ENCODE data around the gene SPAG16. TPM values are rescaled to one million over a fixed set of nuclear protein-coding genes. Genes with fewer than 3 reads are reported as not detected.
A peak's percentile ranks its signal among the peaks of the same experiment; 100 is the strongest.

Gene SPAG16
- total and polyA plus RNA-seq, 2 donors from 2014 or later = 35.9 to 38.5 TPM

DNA sequence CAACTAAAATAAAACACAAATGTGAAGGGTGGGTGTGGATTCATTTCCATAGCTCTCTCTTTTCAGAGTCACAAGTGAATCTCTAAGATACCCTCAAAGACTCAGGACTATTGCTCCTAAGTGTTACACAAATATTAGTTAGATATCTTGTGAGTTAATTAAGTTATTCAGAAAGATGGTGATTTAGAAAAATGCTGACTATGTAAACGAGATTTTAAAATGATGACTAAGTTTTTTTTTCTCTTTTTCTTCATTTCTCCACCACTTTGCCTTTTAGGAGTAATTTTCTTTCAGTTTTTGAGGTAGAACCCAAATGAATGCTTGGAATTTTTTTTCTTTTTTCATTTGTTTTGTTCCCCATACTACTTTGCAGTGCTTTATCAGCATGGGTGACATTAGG, 479.7 kb downstream of the SPAG16 start:
- no peaks in the 10 kb centered on the region for H3K27me3 ChIP-seq (ENCODE audit: control insufficient read depth, insufficient read depth, low read length)
- TF ChIP-seq, protein P1, sequence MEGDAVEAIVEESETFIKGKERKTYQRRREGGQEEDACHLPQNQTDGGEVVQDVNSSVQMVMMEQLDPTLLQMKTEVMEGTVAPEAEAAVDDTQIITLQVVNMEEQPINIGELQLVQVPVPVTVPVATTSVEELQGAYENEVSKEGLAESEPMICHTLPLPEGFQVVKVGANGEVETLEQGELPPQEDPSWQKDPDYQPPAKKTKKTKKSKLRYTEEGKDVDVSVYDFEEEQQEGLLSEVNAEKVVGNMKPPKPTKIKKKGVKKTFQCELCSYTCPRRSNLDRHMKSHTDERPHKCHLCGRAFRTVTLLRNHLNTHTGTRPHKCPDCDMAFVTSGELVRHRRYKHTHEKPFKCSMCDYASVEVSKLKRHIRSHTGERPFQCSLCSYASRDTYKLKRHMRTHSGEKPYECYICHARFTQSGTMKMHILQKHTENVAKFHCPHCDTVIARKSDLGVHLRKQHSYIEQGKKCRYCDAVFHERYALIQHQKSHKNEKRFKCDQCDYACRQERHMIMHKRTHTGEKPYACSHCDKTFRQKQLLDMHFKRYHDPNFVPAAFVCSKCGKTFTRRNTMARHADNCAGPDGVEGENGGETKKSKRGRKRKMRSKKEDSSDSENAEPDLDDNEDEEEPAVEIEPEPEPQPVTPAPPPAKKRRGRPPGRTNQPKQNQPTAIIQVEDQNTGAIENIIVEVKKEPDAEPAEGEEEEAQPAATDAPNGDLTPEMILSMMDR (IDR thresholded peaks at IDR 0.05; ENCODE audit: borderline replicate concordance, extremely low read depth, insufficient read depth) = no peak
- no peak overlapping the region for H3K9ac ChIP-seq (ENCODE audit: low read length in 3 of 3)
- no peaks in the 10 kb centered on the region for H3K9me3 ChIP-seq (ENCODE audit: control insufficient read depth in 2 of 3, insufficient read depth in 1 of 3, low read length in 3 of 3)
- no peak for FAIRE-seq
- no peaks in the 10 kb centered on the region for H3K36me3 ChIP-seq (ENCODE audit: control insufficient read depth in 2 of 3, insufficient read depth in 3 of 3, low read length in 3 of 3)
- intact Hi-C loops (cut with DNase I) = no loop called here
- H3K4me3 ChIP-seq (ENCODE audit: low read length in 3 of 3) = no peak overlapping the region
- DNase-seq = no peak
- H3K27ac ChIP-seq (ENCODE audit: low read depth in 2 of 2, low read length in 2 of 2) = no peak overlapping the region
- H3K4me1 ChIP-seq (ENCODE audit: control insufficient read depth in 2 of 3, insufficient read depth in 2 of 3, low read depth in 1 of 3, low read length in 3 of 3) = no peaks in the 10 kb centered on the region

DNA sequence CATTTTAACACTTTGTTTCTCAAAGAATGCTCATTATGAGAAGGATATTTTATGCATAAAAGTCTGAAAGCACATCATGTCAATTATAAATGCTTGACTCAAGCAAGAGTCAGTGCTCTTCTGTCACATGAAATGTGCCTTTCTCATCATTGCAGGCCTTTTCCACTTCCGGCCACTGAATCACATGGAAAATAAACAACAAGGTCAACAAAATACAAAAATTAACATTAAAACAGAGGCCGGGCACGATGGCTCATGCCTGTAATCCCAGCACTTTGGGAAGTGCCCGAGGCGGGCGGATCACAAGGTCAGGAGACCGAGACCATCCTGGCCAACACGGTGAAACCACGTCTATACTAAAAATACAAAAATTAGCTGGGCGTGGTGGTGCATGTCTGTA, 480.6 kb downstream of the SPAG16 start:
- Histone ChIP-seq H3K27ac (ENCODE audit: low read depth in 2 of 2, low read length in 2 of 2) (no peak overlapping the region), H3K9me3 (ENCODE audit: control insufficient read depth in 2 of 3, insufficient read depth in 1 of 3, low read length in 3 of 3) (no peaks in the 10 kb centered on the region)
- FAIRE-seq = no peak

DNA sequence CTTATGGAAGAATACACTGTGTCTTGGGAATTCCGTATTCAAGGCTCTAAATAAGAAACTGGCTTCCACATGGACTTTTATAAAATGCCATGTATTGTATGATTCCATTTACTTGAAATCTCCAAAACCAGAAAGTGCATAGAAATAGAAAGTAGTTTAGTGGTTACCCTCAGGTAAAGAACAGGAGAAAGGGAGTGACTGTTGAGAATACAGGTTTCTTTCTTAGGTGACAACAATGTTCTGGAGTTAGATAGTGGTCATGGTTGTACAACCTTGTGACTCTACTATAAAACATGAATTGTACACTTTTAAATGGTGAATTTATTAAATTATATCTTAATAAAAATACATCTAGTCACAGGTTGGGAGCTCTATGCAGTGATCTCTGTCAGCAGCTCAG, 481.8 kb downstream of the SPAG16 start:
- FAIRE-seq (no peak), DNase-seq (no peak)
- Histone ChIP-seq H3K4me1 (ENCODE audit: control insufficient read depth in 2 of 3, insufficient read depth in 2 of 3, low read depth in 1 of 3, low read length in 3 of 3) (no peaks in the 10 kb centered on the region), H3K9me3 (ENCODE audit: control insufficient read depth in 2 of 3, insufficient read depth in 1 of 3, low read length in 3 of 3) (no peaks in the 10 kb centered on the region), H3K9ac (ENCODE audit: low read length in 3 of 3) (no peak overlapping the region), H3K27me3 (ENCODE audit: control insufficient read depth, insufficient read depth, low read length) (no peaks in the 10 kb centered on the region), H3K4me3 (ENCODE audit: low read length in 3 of 3) (no peak overlapping the region), H3K27ac (ENCODE audit: low read depth in 2 of 2, low read length in 2 of 2) (no peak overlapping the region), H3K36me3 (ENCODE audit: control insufficient read depth in 2 of 3, insufficient read depth in 3 of 3, low read length in 3 of 3) (no peaks in the 10 kb centered on the region)
- TF ChIP-seq, protein P1 (IDR thresholded peaks at IDR 0.05; ENCODE audit: borderline replicate concordance, extremely low read depth, insufficient read depth) = no peak
- intact Hi-C loops (cut with DNase I) = no loop called here

More for the DNA sequence above, 480.6 kb downstream of the SPAG16 start:
- no peak overlapping the region for H3K9ac ChIP-seq (ENCODE audit: low read length in 3 of 3)
- no peaks in the 10 kb centered on the region for H3K4me1 ChIP-seq (ENCODE audit: control insufficient read depth in 2 of 3, insufficient read depth in 2 of 3, low read depth in 1 of 3, low read length in 3 of 3)
- intact Hi-C loops (cut with DNase I) = no loop called here
- TF ChIP-seq, protein P1 (IDR thresholded peaks at IDR 0.05; ENCODE audit: borderline replicate concordance, extremely low read depth, insufficient read depth) = no peak
- H3K4me3 ChIP-seq (ENCODE audit: low read length in 3 of 3) = no peak overlapping the region
- H3K27me3 ChIP-seq (ENCODE audit: control insufficient read depth, insufficient read depth, low read length) = no peaks in the 10 kb centered on the region
- no peak for DNase-seq
- no peaks in the 10 kb centered on the region for H3K36me3 ChIP-seq (ENCODE audit: control insufficient read depth in 2 of 3, insufficient read depth in 3 of 3, low read length in 3 of 3)

DNA sequence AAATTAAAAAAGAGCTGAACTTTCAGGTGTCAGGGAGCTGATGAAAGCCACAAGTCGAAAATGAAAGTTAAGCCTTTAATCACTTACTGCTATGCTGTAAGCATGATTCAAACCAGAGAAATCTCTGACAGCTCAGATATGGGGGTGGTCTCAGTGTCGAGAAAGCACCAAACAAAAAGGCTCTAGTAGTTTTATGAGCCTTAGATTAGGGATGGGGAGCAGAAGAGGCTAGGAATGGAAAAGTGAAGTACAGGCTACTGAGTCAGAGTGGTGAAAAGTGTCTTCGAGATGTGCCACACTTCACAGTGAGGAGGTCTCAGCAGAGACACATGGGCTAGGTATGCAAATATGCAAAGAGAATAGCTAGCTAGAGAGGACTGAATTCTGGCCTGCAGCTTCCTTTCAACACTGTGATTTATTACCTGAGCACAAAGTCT, 482.2 kb downstream of the SPAG16 start:
- intact Hi-C loops (cut with DNase I) = no loop called here
- no peaks in the 10 kb centered on the region for H3K36me3 ChIP-seq (ENCODE audit: control insufficient read depth in 2 of 3, insufficient read depth in 3 of 3, low read length in 3 of 3)
- H3K9ac ChIP-seq (ENCODE audit: low read length in 3 of 3) = no peak overlapping the region
- TF ChIP-seq, protein P1 (IDR thresholded peaks at IDR 0.05; ENCODE audit: borderline replicate concordance, extremely low read depth, insufficient read depth) = no peak
- H3K4me1 ChIP-seq (ENCODE audit: control insufficient read depth in 2 of 3, insufficient read depth in 2 of 3, low read depth in 1 of 3, low read length in 3 of 3) = no peaks in the 10 kb centered on the region
- DNase-seq (peak in 1 of 5 donors; percentile 2), FAIRE-seq (no peak)
- no peaks in the 10 kb centered on the region for H3K9me3 ChIP-seq (ENCODE audit: control insufficient read depth in 2 of 3, insufficient read depth in 1 of 3, low read length in 3 of 3)
- no peak overlapping the region for H3K27ac ChIP-seq (ENCODE audit: low read depth in 2 of 2, low read length in 2 of 2)
- H3K4me3 ChIP-seq (ENCODE audit: low read length in 3 of 3) = no peak overlapping the region
- no peaks in the 10 kb centered on the region for H3K27me3 ChIP-seq (ENCODE audit: control insufficient read depth, insufficient read depth, low read length)

Data from kidney (tissue), 14 donors.